WTC11 (cell line): Measurements from ENCODE around the gene SPATA25. TPM values are rescaled to one million over a fixed set of nuclear protein-coding genes. Genes with fewer than 3 reads are reported as not detected.

Experiments
- ATAC-seq: fragments of 200-7000 bp; cut with Tn5 transposase; 2 replicates; pipeline ENCODE4 v1.10.0; 2021; ENCODE audit warnings: mild to moderate bottlenecking, moderate library complexity
- CTCF ChIA-PET: fragments of 300-600 bp; sonication (Branson Sonifier 250); formaldehyde crosslinking; loops from one replicate; lab custom pipeline; 2021; ENCODE audit warnings: antibody characterized with exemption; lab: Charles Lee
- POLR2A ChIA-PET: fragments of 350-600 bp; sonication (Branson Sonifier 250); formaldehyde crosslinking; loops from one replicate; lab custom pipeline; 2021; ENCODE audit warnings: antibody characterized with exemption; lab: Charles Lee
- DNase-seq: peaks from one replicate; pipeline ENCODE4 v3.0.0; 2021; ENCODE audit warnings: low spot score
- H3K27ac Mint-ChIP-seq: 2 replicates; pipeline ENCODE4 v1.8.0; 2021; ENCODE audit warnings: mixed read lengths
- H3K27me3 Mint-ChIP-seq: 2 replicates; pipeline ENCODE4 v1.8.0; 2021; ENCODE audit warnings: low read depth, mild to moderate bottlenecking, moderate library complexity, mixed read lengths
- H3K36me3 Mint-ChIP-seq: 2 replicates; pipeline ENCODE4 v1.8.0; 2021; ENCODE audit warnings: mixed read lengths
- H3K4me1 Mint-ChIP-seq: 2 replicates; pipeline ENCODE4 v1.8.0; 2022; ENCODE audit warnings: mixed read lengths
- H3K4me3 Mint-ChIP-seq: 2 replicates; pipeline ENCODE4 v1.8.0; 2021; ENCODE audit warnings: mild to moderate bottlenecking, moderate library complexity, mixed read lengths
- H3K9me3 Mint-ChIP-seq: 2 replicates; pipeline ENCODE4 v1.8.0; 2021; ENCODE audit warnings: mixed read lengths
- FOXJ3 ChIP-seq: sonication (generic); formaldehyde crosslinking; IDR thresholded peaks from 2 replicates; pipeline ENCODE4 v1.9.0; 2021; ENCODE audit warnings: missing genetic modification reagents, mild to moderate bottlenecking, borderline replicate concordance
- GABPB1 ChIP-seq: sonication (generic); formaldehyde crosslinking; IDR thresholded peaks from 2 replicates; pipeline ENCODE4 v1.8.1; 2023; ENCODE audit warnings: mild to moderate bottlenecking, missing genetic modification reagents
- GTF2I ChIP-seq: fragments of 250-450 bp; sonication (Bioruptor Pico); conservative IDR thresholded peaks from 2 replicates; pipeline ENCODE4 v1.4.0; 2021; ENCODE audit warnings: mild to moderate bottlenecking
- NFE2L1 ChIP-seq: sonication (generic); formaldehyde crosslinking; IDR thresholded peaks from 2 replicates; pipeline ENCODE4 v1.8.1; 2023; ENCODE audit warnings: missing genetic modification reagents
- NFYB ChIP-seq: sonication (generic); formaldehyde crosslinking; conservative IDR thresholded peaks from 2 replicates; pipeline ENCODE4 v1.8.0; 2022; ENCODE audit warnings: low read depth, missing genetic modification reagents
- RELA ChIP-seq: sonication (generic); formaldehyde crosslinking; IDR thresholded peaks from 2 replicates; pipeline ENCODE4 v1.8.1; 2022; ENCODE audit warnings: missing genetic modification reagents, mild to moderate bottlenecking, borderline replicate concordance
- RORB ChIP-seq: fragments of 250-450 bp; sonication (Bioruptor Pico); IDR thresholded peaks from 2 replicates; pipeline ENCODE4 v1.9.0; 2021; ENCODE audit warnings: mild to moderate bottlenecking
- TEAD4 ChIP-seq: sonication (generic); formaldehyde crosslinking; IDR thresholded peaks from 2 replicates; pipeline ENCODE4 v1.8.0; 2022; ENCODE audit warnings: mild to moderate bottlenecking, missing genetic modification reagents
- total RNA-seq: library from RNA; stranded (reverse); gene quantifications from 3 replicates; pipeline ENCODE4 v1.2.3, GENCODE V29; 2021
- TF ChIP-seq, protein P1 (sequence below): sonication (generic); formaldehyde crosslinking; IDR thresholded peaks from 2 replicates; pipeline ENCODE4 v1.8.0; 2022; ENCODE audit warnings: mild to moderate bottlenecking, missing genetic modification reagents
- TF ChIP-seq, protein P2 (sequence below): fragments of 250-450 bp; sonication (Bioruptor Pico); IDR thresholded peaks from 2 replicates; pipeline ENCODE4 v1.9.0; 2021; ENCODE audit warnings: mild to moderate bottlenecking
- TF ChIP-seq, protein P3 (sequence below): fragments of 200-600 bp; IDR thresholded peaks from 2 replicates; pipeline ENCODE4 v1.8.0; 2022; ENCODE audit warnings: antibody characterized with exemption
- TF ChIP-seq, protein P4 (sequence below): sonication (generic); formaldehyde crosslinking; IDR thresholded peaks from 2 replicates; pipeline ENCODE4 v1.8.0; 2023; ENCODE audit warnings: missing genetic modification reagents, mild to moderate bottlenecking, borderline replicate concordance
- TF ChIP-seq, protein P5 (sequence below): sonication (generic); formaldehyde crosslinking; IDR thresholded peaks from 2 replicates; pipeline ENCODE4 v1.8.1; 2023; ENCODE audit warnings: mild to moderate bottlenecking, missing genetic modification reagents
- TF ChIP-seq, protein P6 (sequence below): sonication (generic); formaldehyde crosslinking; IDR thresholded peaks from 2 replicates; pipeline ENCODE4 v1.8.1; 2022; ENCODE audit warnings: low read depth, mild to moderate bottlenecking, moderate library complexity, missing genetic modification reagents, borderline replicate concordance
- TF ChIP-seq, protein P7 (sequence below): fragments of 250-450 bp; sonication (Bioruptor Pico); IDR thresholded peaks from 2 replicates; pipeline ENCODE4 v1.9.0; 2021; ENCODE audit warnings: mild to moderate bottlenecking
- TF ChIP-seq, protein P8 (sequence below): sonication (generic); formaldehyde crosslinking; IDR thresholded peaks from 2 replicates; pipeline ENCODE4 v1.8.1; 2023; ENCODE audit warnings: mild to moderate bottlenecking, missing genetic modification reagents, moderate library complexity

SPATA25 gene
- total RNA-seq, 1 experiment from 2014 or later: 3.7 TPM

DNA sequence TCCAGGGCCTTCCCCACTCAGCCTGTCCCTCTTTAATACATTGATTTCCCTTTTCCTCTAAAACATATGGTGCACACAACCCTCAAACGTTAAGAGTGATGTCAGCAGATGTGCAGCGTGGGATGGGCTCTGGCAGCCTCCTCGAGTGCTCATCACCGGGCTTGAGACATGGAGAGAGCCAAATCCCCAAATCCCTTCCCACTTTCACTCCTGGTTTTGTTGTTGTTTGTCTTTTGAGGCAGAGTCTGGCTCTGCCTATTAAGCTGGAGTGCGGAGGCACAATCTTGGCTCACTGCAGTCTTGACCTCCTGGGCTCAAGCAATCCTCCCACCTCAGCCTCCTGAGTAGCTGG lies 30.3 kb upstream of the SPATA25 start:
- Mint-ChIP-seq H3K36me3 (no peaks in the 10 kb centered on the region), H3K27ac (no peak overlapping the region), H3K4me3 (no peak overlapping the region)
- POLR2A ChIA-PET: no interaction called here
- TF ChIP-seq, protein P1, sequence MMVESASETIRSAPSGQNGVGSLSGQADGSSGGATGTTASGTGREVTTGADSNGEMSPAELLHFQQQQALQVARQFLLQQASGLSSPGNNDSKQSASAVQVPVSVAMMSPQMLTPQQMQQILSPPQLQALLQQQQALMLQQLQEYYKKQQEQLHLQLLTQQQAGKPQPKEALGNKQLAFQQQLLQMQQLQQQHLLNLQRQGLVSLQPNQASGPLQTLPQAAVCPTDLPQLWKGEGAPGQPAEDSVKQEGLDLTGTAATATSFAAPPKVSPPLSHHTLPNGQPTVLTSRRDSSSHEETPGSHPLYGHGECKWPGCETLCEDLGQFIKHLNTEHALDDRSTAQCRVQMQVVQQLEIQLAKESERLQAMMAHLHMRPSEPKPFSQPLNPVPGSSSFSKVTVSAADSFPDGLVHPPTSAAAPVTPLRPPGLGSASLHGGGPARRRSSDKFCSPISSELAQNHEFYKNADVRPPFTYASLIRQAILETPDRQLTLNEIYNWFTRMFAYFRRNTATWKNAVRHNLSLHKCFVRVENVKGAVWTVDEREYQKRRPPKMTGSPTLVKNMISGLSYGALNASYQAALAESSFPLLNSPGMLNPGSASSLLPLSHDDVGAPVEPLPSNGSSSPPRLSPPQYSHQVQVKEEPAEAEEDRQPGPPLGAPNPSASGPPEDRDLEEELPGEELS (CRISPR knock-in tag): no peak
- TF ChIP-seq, protein P2, sequence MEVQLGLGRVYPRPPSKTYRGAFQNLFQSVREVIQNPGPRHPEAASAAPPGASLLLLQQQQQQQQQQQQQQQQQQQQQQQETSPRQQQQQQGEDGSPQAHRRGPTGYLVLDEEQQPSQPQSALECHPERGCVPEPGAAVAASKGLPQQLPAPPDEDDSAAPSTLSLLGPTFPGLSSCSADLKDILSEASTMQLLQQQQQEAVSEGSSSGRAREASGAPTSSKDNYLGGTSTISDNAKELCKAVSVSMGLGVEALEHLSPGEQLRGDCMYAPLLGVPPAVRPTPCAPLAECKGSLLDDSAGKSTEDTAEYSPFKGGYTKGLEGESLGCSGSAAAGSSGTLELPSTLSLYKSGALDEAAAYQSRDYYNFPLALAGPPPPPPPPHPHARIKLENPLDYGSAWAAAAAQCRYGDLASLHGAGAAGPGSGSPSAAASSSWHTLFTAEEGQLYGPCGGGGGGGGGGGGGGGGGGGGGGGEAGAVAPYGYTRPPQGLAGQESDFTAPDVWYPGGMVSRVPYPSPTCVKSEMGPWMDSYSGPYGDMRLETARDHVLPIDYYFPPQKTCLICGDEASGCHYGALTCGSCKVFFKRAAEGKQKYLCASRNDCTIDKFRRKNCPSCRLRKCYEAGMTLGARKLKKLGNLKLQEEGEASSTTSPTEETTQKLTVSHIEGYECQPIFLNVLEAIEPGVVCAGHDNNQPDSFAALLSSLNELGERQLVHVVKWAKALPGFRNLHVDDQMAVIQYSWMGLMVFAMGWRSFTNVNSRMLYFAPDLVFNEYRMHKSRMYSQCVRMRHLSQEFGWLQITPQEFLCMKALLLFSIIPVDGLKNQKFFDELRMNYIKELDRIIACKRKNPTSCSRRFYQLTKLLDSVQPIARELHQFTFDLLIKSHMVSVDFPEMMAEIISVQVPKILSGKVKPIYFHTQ (CRISPR knock-in tag): no peak
- TF ChIP-seq FOXJ3: no peak
- no peak for TF ChIP-seq RORB (CRISPR knock-in tag)
- no peak for TF ChIP-seq TEAD4
- TF ChIP-seq, protein P3, sequence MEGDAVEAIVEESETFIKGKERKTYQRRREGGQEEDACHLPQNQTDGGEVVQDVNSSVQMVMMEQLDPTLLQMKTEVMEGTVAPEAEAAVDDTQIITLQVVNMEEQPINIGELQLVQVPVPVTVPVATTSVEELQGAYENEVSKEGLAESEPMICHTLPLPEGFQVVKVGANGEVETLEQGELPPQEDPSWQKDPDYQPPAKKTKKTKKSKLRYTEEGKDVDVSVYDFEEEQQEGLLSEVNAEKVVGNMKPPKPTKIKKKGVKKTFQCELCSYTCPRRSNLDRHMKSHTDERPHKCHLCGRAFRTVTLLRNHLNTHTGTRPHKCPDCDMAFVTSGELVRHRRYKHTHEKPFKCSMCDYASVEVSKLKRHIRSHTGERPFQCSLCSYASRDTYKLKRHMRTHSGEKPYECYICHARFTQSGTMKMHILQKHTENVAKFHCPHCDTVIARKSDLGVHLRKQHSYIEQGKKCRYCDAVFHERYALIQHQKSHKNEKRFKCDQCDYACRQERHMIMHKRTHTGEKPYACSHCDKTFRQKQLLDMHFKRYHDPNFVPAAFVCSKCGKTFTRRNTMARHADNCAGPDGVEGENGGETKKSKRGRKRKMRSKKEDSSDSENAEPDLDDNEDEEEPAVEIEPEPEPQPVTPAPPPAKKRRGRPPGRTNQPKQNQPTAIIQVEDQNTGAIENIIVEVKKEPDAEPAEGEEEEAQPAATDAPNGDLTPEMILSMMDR: no peak
- TF ChIP-seq NFYB: no peak
- TF ChIP-seq NFE2L1: no peak
- TF ChIP-seq, protein P4, sequence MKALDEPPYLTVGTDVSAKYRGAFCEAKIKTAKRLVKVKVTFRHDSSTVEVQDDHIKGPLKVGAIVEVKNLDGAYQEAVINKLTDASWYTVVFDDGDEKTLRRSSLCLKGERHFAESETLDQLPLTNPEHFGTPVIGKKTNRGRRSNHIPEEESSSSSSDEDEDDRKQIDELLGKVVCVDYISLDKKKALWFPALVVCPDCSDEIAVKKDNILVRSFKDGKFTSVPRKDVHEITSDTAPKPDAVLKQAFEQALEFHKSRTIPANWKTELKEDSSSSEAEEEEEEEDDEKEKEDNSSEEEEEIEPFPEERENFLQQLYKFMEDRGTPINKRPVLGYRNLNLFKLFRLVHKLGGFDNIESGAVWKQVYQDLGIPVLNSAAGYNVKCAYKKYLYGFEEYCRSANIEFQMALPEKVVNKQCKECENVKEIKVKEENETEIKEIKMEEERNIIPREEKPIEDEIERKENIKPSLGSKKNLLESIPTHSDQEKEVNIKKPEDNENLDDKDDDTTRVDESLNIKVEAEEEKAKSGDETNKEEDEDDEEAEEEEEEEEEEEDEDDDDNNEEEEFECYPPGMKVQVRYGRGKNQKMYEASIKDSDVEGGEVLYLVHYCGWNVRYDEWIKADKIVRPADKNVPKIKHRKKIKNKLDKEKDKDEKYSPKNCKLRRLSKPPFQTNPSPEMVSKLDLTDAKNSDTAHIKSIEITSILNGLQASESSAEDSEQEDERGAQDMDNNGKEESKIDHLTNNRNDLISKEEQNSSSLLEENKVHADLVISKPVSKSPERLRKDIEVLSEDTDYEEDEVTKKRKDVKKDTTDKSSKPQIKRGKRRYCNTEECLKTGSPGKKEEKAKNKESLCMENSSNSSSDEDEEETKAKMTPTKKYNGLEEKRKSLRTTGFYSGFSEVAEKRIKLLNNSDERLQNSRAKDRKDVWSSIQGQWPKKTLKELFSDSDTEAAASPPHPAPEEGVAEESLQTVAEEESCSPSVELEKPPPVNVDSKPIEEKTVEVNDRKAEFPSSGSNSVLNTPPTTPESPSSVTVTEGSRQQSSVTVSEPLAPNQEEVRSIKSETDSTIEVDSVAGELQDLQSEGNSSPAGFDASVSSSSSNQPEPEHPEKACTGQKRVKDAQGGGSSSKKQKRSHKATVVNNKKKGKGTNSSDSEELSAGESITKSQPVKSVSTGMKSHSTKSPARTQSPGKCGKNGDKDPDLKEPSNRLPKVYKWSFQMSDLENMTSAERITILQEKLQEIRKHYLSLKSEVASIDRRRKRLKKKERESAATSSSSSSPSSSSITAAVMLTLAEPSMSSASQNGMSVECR (CRISPR knock-in tag): no peak
- no peak for TF ChIP-seq RELA
- TF ChIP-seq, all 79 proteins: peak for 0
- no peak for DNase-seq
- Mint-ChIP-seq H3K4me1 (peaks cover 7% of the 10 kb centered on the region; the same call in 1 of the 2 replicates), H3K27me3 (0 out of 2 replicates have a peak, but pooled peaks cover 3% of the 10 kb centered on the region), H3K9me3 (no peaks in the 10 kb centered on the region)
- ATAC-seq: no peak
- CTCF ChIA-PET: interaction anchor here (0.8 kb wide), 1 partner anchor 52 kb away, joined by 3 read pairs; no protein-coding TSS in a partner anchor

DNA sequence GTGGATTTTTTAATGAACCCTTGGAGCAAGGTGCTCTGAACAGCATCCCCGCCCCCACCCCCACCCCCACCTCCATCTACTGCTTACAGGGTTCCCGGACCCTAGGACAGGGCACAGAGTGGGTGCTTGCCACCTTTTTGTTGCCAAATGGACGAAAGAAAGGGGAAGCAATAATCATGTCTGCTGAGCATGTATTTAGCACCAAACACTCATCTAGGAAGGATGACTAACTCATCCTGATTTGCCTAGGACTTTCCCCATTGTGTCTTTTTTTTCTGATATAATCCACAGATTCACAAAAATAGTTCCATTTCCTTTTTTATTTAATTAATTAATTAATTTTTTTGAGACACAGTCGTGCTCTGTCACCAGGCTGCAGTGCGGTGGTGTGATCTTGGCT lies 25.7 kb upstream of the SPATA25 start:
- Mint-ChIP-seq H3K27me3 (0 out of 2 replicates have a peak, but pooled peaks cover 3% of the 10 kb centered on the region), H3K27ac (no peak overlapping the region), H3K9me3 (no peaks in the 10 kb centered on the region), H3K4me1 (peaks cover 14% of the 10 kb centered on the region), H3K36me3 (peaks cover 14% of the 10 kb centered on the region), H3K4me3 (peak overlapping the region; percentile 25; the same call in 1 of the 2 replicates)
- ATAC-seq: no peak
- ChIA-PET CTCF (no interaction called here), POLR2A (no interaction called here)
- no peak for DNase-seq
- TF ChIP-seq GABPB1 (CRISPR knock-in tag) (no peak), GTF2I (CRISPR knock-in tag) (no peak)
- TF ChIP-seq, protein P5, sequence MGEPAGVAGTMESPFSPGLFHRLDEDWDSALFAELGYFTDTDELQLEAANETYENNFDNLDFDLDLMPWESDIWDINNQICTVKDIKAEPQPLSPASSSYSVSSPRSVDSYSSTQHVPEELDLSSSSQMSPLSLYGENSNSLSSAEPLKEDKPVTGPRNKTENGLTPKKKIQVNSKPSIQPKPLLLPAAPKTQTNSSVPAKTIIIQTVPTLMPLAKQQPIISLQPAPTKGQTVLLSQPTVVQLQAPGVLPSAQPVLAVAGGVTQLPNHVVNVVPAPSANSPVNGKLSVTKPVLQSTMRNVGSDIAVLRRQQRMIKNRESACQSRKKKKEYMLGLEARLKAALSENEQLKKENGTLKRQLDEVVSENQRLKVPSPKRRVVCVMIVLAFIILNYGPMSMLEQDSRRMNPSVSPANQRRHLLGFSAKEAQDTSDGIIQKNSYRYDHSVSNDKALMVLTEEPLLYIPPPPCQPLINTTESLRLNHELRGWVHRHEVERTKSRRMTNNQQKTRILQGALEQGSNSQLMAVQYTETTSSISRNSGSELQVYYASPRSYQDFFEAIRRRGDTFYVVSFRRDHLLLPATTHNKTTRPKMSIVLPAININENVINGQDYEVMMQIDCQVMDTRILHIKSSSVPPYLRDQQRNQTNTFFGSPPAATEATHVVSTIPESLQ (CRISPR knock-in tag): no peak
- TF ChIP-seq, protein P6, sequence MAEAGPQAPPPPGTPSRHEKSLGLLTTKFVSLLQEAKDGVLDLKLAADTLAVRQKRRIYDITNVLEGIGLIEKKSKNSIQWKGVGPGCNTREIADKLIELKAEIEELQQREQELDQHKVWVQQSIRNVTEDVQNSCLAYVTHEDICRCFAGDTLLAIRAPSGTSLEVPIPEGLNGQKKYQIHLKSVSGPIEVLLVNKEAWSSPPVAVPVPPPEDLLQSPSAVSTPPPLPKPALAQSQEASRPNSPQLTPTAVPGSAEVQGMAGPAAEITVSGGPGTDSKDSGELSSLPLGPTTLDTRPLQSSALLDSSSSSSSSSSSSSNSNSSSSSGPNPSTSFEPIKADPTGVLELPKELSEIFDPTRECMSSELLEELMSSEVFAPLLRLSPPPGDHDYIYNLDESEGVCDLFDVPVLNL (CRISPR knock-in tag): no peak
- TF ChIP-seq, protein P7, sequence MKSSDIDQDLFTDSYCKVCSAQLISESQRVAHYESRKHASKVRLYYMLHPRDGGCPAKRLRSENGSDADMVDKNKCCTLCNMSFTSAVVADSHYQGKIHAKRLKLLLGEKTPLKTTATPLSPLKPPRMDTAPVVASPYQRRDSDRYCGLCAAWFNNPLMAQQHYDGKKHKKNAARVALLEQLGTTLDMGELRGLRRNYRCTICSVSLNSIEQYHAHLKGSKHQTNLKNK (CRISPR knock-in tag): no peak
- TF ChIP-seq, protein P3: no peak
- TF ChIP-seq, protein P8, sequence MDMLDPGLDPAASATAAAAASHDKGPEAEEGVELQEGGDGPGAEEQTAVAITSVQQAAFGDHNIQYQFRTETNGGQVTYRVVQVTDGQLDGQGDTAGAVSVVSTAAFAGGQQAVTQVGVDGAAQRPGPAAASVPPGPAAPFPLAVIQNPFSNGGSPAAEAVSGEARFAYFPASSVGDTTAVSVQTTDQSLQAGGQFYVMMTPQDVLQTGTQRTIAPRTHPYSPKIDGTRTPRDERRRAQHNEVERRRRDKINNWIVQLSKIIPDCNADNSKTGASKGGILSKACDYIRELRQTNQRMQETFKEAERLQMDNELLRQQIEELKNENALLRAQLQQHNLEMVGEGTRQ (CRISPR knock-in tag): no peak
